Measurements from ENCODE around the gene PRSS33.
A peak's percentile ranks its signal among the peaks of the same experiment; 100 is the strongest.

DNA sequence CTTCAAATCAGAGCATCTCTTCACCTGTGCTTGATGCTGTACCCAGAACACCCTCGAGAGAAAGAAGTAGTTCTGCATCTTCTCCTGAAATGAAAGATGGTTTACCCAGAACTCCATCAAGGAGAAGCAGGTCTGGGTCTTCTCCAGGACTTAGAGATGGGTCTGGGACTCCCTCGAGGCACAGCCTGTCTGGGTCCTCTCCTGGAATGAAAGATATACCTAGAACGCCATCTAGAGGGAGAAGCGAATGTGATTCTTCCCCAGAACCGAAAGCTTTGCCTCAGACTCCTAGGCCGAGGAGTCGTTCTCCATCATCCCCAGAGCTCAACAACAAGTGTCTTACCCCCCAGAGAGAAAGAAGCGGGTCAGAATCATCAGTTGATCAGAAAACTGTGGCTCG is 22.6 kb downstream of the PRSS33 start:
- TF ChIP-seq RAD21 (IDR thresholded peaks at IDR 0.05; ENCODE audit: low read length) (no peak), TEAD4 (IDR thresholded peaks at IDR 0.05; ENCODE audit: borderline replicate concordance, insufficient read depth) (no peak), YY1 (IDR thresholded peaks at IDR 0.05; ENCODE audit: low read depth) (no peak), CHD2 (IDR thresholded peaks at IDR 0.05; ENCODE audit: low read length, partially characterized antibody) (no peak), JUND (IDR thresholded peaks at IDR 0.05) (no peak), POLR2AphosphoS5 (IDR thresholded peaks at IDR 0.05; ENCODE audit: low read depth, low read length) (no peak), EZH2phosphoT487 (IDR thresholded peaks at IDR 0.05; ENCODE audit: borderline replicate concordance, low read depth) (no peak), FOXM1 (IDR thresholded peaks at IDR 0.05; ENCODE audit: low read depth) (no peak), TAF1 (IDR thresholded peaks at IDR 0.05; ENCODE audit: borderline replicate concordance, low read depth, low read length) (no peak), SMC3 (IDR thresholded peaks at IDR 0.05; ENCODE audit: low read depth, low read length) (no peak), GATA2 (CRISPR knock-in tag; IDR thresholded peaks at IDR 0.05) (no peak), SIN3A (IDR thresholded peaks at IDR 0.05; ENCODE audit: borderline replicate concordance, low read depth, low read length) (no peak)
- TF ChIP-seq, protein P1, sequence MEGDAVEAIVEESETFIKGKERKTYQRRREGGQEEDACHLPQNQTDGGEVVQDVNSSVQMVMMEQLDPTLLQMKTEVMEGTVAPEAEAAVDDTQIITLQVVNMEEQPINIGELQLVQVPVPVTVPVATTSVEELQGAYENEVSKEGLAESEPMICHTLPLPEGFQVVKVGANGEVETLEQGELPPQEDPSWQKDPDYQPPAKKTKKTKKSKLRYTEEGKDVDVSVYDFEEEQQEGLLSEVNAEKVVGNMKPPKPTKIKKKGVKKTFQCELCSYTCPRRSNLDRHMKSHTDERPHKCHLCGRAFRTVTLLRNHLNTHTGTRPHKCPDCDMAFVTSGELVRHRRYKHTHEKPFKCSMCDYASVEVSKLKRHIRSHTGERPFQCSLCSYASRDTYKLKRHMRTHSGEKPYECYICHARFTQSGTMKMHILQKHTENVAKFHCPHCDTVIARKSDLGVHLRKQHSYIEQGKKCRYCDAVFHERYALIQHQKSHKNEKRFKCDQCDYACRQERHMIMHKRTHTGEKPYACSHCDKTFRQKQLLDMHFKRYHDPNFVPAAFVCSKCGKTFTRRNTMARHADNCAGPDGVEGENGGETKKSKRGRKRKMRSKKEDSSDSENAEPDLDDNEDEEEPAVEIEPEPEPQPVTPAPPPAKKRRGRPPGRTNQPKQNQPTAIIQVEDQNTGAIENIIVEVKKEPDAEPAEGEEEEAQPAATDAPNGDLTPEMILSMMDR (IDR thresholded peaks at IDR 0.05), result peak; percentile 14; the same call in 1 of the 2 replicates
- TF ChIP-seq, protein P2, sequence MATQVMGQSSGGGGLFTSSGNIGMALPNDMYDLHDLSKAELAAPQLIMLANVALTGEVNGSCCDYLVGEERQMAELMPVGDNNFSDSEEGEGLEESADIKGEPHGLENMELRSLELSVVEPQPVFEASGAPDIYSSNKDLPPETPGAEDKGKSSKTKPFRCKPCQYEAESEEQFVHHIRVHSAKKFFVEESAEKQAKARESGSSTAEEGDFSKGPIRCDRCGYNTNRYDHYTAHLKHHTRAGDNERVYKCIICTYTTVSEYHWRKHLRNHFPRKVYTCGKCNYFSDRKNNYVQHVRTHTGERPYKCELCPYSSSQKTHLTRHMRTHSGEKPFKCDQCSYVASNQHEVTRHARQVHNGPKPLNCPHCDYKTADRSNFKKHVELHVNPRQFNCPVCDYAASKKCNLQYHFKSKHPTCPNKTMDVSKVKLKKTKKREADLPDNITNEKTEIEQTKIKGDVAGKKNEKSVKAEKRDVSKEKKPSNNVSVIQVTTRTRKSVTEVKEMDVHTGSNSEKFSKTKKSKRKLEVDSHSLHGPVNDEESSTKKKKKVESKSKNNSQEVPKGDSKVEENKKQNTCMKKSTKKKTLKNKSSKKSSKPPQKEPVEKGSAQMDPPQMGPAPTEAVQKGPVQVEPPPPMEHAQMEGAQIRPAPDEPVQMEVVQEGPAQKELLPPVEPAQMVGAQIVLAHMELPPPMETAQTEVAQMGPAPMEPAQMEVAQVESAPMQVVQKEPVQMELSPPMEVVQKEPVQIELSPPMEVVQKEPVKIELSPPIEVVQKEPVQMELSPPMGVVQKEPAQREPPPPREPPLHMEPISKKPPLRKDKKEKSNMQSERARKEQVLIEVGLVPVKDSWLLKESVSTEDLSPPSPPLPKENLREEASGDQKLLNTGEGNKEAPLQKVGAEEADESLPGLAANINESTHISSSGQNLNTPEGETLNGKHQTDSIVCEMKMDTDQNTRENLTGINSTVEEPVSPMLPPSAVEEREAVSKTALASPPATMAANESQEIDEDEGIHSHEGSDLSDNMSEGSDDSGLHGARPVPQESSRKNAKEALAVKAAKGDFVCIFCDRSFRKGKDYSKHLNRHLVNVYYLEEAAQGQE (IDR thresholded peaks at IDR 0.05; ENCODE audit: low read depth, low read length), result no peak

Data from SK-N-SH (cell line).